GM21825 (cell line): ENCODE results near the gene CYP1A2.
"Not testable (repeated sequence)": the region's sequence is repeated elsewhere in the genome, so short reads cannot be mapped to it uniquely, and the experiment has no call there.

Source experiments
- ATAC-seq: cut with Tn5 transposase; IDR thresholded peaks from one replicate; pipeline ENCODE4 v1.9.1; 2021; ENCODE audit warnings: mild to moderate bottlenecking, moderate library complexity; ENCODE audit not compliant: unreplicated experiment

The CYP1A2 gene

GRCh38 chr15:74776821-74777768 lies 28.4 kb downstream of the CYP1A2 start:
- ATAC-seq = peak; percentile 30

- ATAC-seq = peak; percentile 5
Measured at GRCh38 chr15:74777769-74778598, 29.3 kb downstream of the CYP1A2 start.

- ATAC-seq = no peak
Measured at GRCh38 chr15:74778599-74778970, 29.9 kb downstream of the CYP1A2 start.

- ATAC-seq = no peak
Measured at GRCh38 chr15:74779162-74779648, 30.6 kb downstream of the CYP1A2 start.

- no peak for ATAC-seq
Measured at GRCh38 chr15:74780523-74781430, 32.1 kb downstream of the CYP1A2 start.

GRCh38 chr15:74781431-74782258 lies 33.0 kb downstream of the CYP1A2 start, which contains the start of gene CSK:
CSK (plus strand) TSS chr15:74782080; CDS start chr15:74798298, 16,218 bp downstream.
- ATAC-seq = peak; percentile 25

GRCh38 chr15:74782259-74783071 lies 33.8 kb downstream of the CYP1A2 start:
- peak; percentile 10 for ATAC-seq

- no peak for ATAC-seq
Measured at GRCh38 chr15:74783072-74783807, 34.6 kb downstream of the CYP1A2 start.

- no peak for ATAC-seq
Measured at GRCh38 chr15:74783808-74784175, 35.1 kb downstream of the CYP1A2 start.

GRCh38 chr15:74784426-74785193 lies 36.0 kb downstream of the CYP1A2 start:
- ATAC-seq = no peak

GRCh38 chr15:74785194-74786032 lies 36.8 kb downstream of the CYP1A2 start:
- no peak for ATAC-seq

GRCh38 chr15:74786081-74786480 lies 37.4 kb downstream of the CYP1A2 start:
- ATAC-seq = not testable (repeated sequence)

- no peak for ATAC-seq
Measured at GRCh38 chr15:74786551-74787165, 38.0 kb downstream of the CYP1A2 start.

GRCh38 chr15:74787251-74788041 lies 38.8 kb downstream of the CYP1A2 start:
- ATAC-seq = peak; percentile 33

GRCh38 chr15:74788042-74788682 lies 39.5 kb downstream of the CYP1A2 start:
- ATAC-seq = no peak
